Caco-2 (cell line): Measurements from ENCODE around the gene ATP23. TPM values are rescaled to one million over a fixed set of nuclear protein-coding genes. Genes with fewer than 3 reads are reported as not detected.

ENCODE experiments used
- BruUV-seq: library from RNA; stranded (reverse); fragments of 400-500 nt; replicated peaks from 2 replicates; lab custom pipeline; 2021; lab: Mats Ljungman, UMichigan
- CTCF ChIA-PET: fragments of 300-600 bp; sonication (Branson Sonifier 250); formaldehyde crosslinking; loops from one replicate; lab custom pipeline; 2022; ENCODE audit warnings: antibody characterized with exemption; lab: Charles Lee
- POLR2A ChIA-PET: fragments of 300-600 bp; sonication (Branson Sonifier 250); formaldehyde crosslinking; loops from one replicate; lab custom pipeline; 2022; ENCODE audit warnings: antibody characterized with exemption; lab: Charles Lee
- DNase-seq, 2 experiments: peaks; one replicate each; pipeline versions ENCODE4 v3.0.0 to v3.0.0-alpha.2; 2020 to 2022
- H3K27me3 ChIP-seq: replicated peaks from 2 replicates; pipeline ENCODE4 v1.6.0; 2011; ENCODE audit warnings: low read length; ENCODE audit not compliant: control insufficient read depth, insufficient read depth
- H3K36me3 ChIP-seq: 2 replicates; pipeline ENCODE4 v1.5.1; 2011; ENCODE audit warnings: low read length; ENCODE audit not compliant: control insufficient read depth, insufficient read depth
- H3K4me1 ChIP-seq: fragments of 250-450 bp; sonication (Bioruptor Pico); 2 replicates; pipeline ENCODE4 v1.5.1; 2020; ENCODE audit warnings: mild to moderate bottlenecking
- H3K4me3 ChIP-seq: 2 replicates; pipeline ENCODE4 v1.5.1; 2011; ENCODE audit warnings: low read depth, mild to moderate bottlenecking, control low read depth, low read length
- H3K9me3 ChIP-seq: fragments of 250-450 bp; sonication (Bioruptor Pico); 2 replicates; pipeline ENCODE4 v1.5.1; 2020; ENCODE audit warnings: mild to moderate bottlenecking, moderate library complexity
- H3K27ac Mint-ChIP-seq: one replicate; pipeline ENCODE4 v1.8.0; 2022; ENCODE audit warnings: mixed read lengths; ENCODE audit not compliant: unreplicated experiment
- H3K27me3 Mint-ChIP-seq: one replicate; pipeline ENCODE4 v1.8.0; 2022; ENCODE audit warnings: mixed read lengths; ENCODE audit not compliant: insufficient read depth, unreplicated experiment
- H3K36me3 Mint-ChIP-seq: one replicate; pipeline ENCODE4 v1.8.0; 2022; ENCODE audit warnings: mild to moderate bottlenecking, mixed read lengths; ENCODE audit not compliant: insufficient read depth, unreplicated experiment
- H3K4me1 Mint-ChIP-seq: one replicate; pipeline ENCODE4 v1.8.0; 2022; ENCODE audit warnings: low read depth, mixed read lengths; ENCODE audit not compliant: unreplicated experiment
- H3K4me3 Mint-ChIP-seq: one replicate; pipeline ENCODE4 v1.8.0; 2022; ENCODE audit warnings: mild to moderate bottlenecking, moderate library complexity, mixed read lengths; ENCODE audit not compliant: unreplicated experiment
- H3K9me3 Mint-ChIP-seq: one replicate; pipeline ENCODE4 v1.8.0; 2022; ENCODE audit warnings: mixed read lengths; ENCODE audit not compliant: unreplicated experiment
- intact Hi-C: fragments of 100-400 bp; cut with micrococcal nuclease; formaldehyde crosslinking; loops from one replicate; pipeline ENCODE4 v1.10.0; 2022; ENCODE audit not compliant: unreplicated experiment
- total RNA-seq: library from RNA; stranded (reverse); gene quantifications from 2 replicates; pipeline ENCODE4 v1.2.3, GENCODE V29; 2022
- TF ChIP-seq, protein P1 (sequence below), 2 experiments: fragments of 200-600 bp in 1 of 2; IDR thresholded peaks; 1 replicate in 1 of 2; 2 replicates in 1 of 2; pipeline versions ENCODE4 v1.5.1 to v1.8.0; 2011 to 2022; ENCODE audit warnings: antibody characterized with exemption in 1 of 2, control low read depth in 1 of 2, inconsistent platforms in 1 of 2, low read depth in 1 of 2, low read length in 1 of 2, mild to moderate bottlenecking in 1 of 2, moderate library complexity in 1 of 2; ENCODE audit not compliant: insufficient read depth in 1 of 2, severe bottlenecking in 1 of 2, unreplicated experiment in 1 of 2

The ATP23 gene
- total RNA-seq, 1 experiment from 2014 or later, result 6.6 TPM

DNA sequence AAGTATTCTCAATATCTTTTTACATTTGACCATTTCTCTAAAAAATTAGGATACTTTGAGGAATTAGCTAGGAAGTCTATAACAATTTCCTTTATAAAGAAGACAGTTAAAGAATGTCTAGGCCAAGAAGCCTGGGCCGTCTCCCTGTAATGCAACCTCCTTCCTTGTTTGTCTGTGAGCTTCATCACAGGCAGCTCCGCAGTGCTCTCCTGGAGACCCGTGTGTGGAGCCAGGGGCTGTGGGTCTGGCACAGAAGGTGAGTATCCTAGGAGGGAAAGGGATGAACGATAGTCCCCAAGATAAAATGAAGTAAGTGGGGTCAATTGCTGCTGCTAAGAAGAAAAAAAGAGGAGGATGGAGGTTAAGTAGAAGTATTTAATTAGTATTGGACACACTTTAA is 31.8 kb upstream of the ATP23 start:
- Mint-ChIP-seq H3K27me3 (peaks cover 22% of the 10 kb centered on the region), H3K9me3 (no peaks in the 10 kb centered on the region), H3K36me3 (no peaks in the 10 kb centered on the region), H3K4me3 (no peak overlapping the region), H3K4me1 (peaks cover 8% of the 10 kb centered on the region), H3K27ac (no peak overlapping the region)
- BruUV-seq, result no TSS peak
- H3K4me1 ChIP-seq, result no peaks in the 10 kb centered on the region
- ChIA-PET CTCF (no interaction called here), POLR2A (no interaction called here)
- no peak overlapping the region for H3K4me3 ChIP-seq
- TF ChIP-seq, protein P1, sequence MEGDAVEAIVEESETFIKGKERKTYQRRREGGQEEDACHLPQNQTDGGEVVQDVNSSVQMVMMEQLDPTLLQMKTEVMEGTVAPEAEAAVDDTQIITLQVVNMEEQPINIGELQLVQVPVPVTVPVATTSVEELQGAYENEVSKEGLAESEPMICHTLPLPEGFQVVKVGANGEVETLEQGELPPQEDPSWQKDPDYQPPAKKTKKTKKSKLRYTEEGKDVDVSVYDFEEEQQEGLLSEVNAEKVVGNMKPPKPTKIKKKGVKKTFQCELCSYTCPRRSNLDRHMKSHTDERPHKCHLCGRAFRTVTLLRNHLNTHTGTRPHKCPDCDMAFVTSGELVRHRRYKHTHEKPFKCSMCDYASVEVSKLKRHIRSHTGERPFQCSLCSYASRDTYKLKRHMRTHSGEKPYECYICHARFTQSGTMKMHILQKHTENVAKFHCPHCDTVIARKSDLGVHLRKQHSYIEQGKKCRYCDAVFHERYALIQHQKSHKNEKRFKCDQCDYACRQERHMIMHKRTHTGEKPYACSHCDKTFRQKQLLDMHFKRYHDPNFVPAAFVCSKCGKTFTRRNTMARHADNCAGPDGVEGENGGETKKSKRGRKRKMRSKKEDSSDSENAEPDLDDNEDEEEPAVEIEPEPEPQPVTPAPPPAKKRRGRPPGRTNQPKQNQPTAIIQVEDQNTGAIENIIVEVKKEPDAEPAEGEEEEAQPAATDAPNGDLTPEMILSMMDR (IDR thresholded peaks at IDR 0.05; ENCODE audit: insufficient read depth in 1 of 2, low read depth in 1 of 2, low read length in 1 of 2, severe bottlenecking in 1 of 2, unreplicated experiment in 1 of 2), result no peak
- H3K9me3 ChIP-seq, result no peaks in the 10 kb centered on the region
- intact Hi-C loops, result no loop called here
- H3K27me3 ChIP-seq, result no peaks in the 10 kb centered on the region
- H3K36me3 ChIP-seq, result no peaks in the 10 kb centered on the region
- no peak for DNase-seq

DNA sequence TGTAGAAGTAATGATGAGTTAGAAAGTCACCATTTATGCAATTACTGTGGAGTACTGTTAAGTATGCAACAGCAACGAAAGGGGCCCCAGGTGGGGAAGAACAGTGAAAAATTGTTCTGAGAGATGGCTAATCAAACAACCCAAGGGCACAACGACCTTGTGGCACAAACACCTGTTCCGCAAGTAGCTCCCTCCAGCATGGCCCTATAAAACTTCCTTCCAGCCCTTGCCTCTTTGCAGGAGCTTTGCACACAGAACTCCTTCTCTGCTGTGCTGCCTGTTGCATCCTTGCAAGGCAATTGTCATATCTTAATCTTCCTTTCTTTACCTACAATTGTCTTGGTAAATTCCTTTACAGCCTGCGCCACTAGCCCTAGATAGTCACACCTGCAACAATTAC is 23.2 kb upstream of the ATP23 start:
- Histone ChIP-seq H3K4me3 (no peak overlapping the region), H3K4me1 (no peaks in the 10 kb centered on the region), H3K36me3 (no peaks in the 10 kb centered on the region), H3K27me3 (no peaks in the 10 kb centered on the region), H3K9me3 (no peaks in the 10 kb centered on the region)
- BruUV-seq, result no TSS peak
- intact Hi-C loops, result no loop called here
- Mint-ChIP-seq H3K4me3 (no peak overlapping the region), H3K4me1 (no peaks in the 10 kb centered on the region), H3K9me3 (no peaks in the 10 kb centered on the region), H3K27ac (no peak overlapping the region), H3K36me3 (no peaks in the 10 kb centered on the region), H3K27me3 (peaks cover 14% of the 10 kb centered on the region)
- POLR2A ChIA-PET, result no interaction called here
- CTCF ChIA-PET, result no interaction called here
- DNase-seq, result no peak
- TF ChIP-seq, protein P1 (IDR thresholded peaks at IDR 0.05; ENCODE audit: insufficient read depth in 1 of 2, low read depth in 1 of 2, low read length in 1 of 2, severe bottlenecking in 1 of 2, unreplicated experiment in 1 of 2), result no peak

DNA sequence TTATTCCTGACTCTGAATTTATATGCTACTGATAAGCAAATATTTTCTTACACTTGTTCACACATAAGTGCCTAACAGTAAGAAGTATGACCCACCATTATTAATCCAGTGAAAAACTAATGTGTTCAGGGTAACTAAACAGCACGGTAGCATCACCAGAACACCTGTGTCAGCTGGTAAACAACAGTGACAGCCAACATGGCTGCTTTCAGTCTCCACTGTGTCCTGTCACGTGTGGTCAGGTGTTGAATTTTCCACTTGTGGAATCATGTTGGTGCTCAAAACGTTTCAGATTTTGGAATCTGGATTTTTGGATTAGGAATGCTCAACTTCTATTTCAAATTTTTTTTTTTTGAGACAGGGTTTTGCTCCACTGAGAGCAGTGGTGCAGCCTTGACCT is 14.3 kb upstream of the ATP23 start:
- BruUV-seq, result no TSS peak
- intact Hi-C loops, result no loop called here
- H3K27ac Mint-ChIP-seq, result no peak overlapping the region
- H3K4me3 ChIP-seq, result no peak overlapping the region
- no peak overlapping the region for H3K4me3 Mint-ChIP-seq
- CTCF ChIA-PET, result no interaction called here
- no peak for DNase-seq
- no peaks in the 10 kb centered on the region for H3K9me3 ChIP-seq
- H3K27me3 Mint-ChIP-seq, result peaks cover 3% of the 10 kb centered on the region
- no peaks in the 10 kb centered on the region for H3K36me3 ChIP-seq
- H3K27me3 ChIP-seq, result no peaks in the 10 kb centered on the region
- H3K4me1 ChIP-seq, result no peaks in the 10 kb centered on the region
- TF ChIP-seq, protein P1 (IDR thresholded peaks at IDR 0.05; ENCODE audit: insufficient read depth in 1 of 2, low read depth in 1 of 2, low read length in 1 of 2, severe bottlenecking in 1 of 2, unreplicated experiment in 1 of 2), result no peak
- POLR2A ChIA-PET, result no interaction called here
- no peaks in the 10 kb centered on the region for H3K4me1 Mint-ChIP-seq
- no peaks in the 10 kb centered on the region for H3K36me3 Mint-ChIP-seq
- no peaks in the 10 kb centered on the region for H3K9me3 Mint-ChIP-seq
